Suprapubic skin (tissue), 4 donors: ENCODE data around the gene DSTYK. TPM values are rescaled to one million over a fixed set of nuclear protein-coding genes. Genes with fewer than 3 reads are reported as not detected.

Experiments
- DNase-seq, 2 donors: peaks; one replicate each; pipeline ENCODE4 v3.0.0-alpha.2; 2019; ENCODE audit warnings: low spot score in 2 of 2
- H3K27ac ChIP-seq: fragments of 200-600 bp; sonication (generic); one replicate; pipeline ENCODE4 v1.5.1; 2019
- H3K27me3 ChIP-seq: fragments of 200-600 bp; sonication (generic); one replicate; pipeline ENCODE4 v1.5.1; 2019
- H3K36me3 ChIP-seq: fragments of 200-600 bp; sonication (generic); one replicate; pipeline ENCODE4 v1.5.1; 2019
- H3K4me1 ChIP-seq: fragments of 200-600 bp; sonication (generic); one replicate; pipeline ENCODE4 v1.5.1; 2019
- H3K4me3 ChIP-seq: fragments of 200-600 bp; sonication (generic); one replicate; pipeline ENCODE4 v1.5.1; 2019; ENCODE audit warnings: mild to moderate bottlenecking
- H3K9me3 ChIP-seq: fragments of 200-600 bp; sonication (generic); one replicate; pipeline ENCODE4 v1.5.1; 2019
- EP300 ChIP-seq: sonication (generic); formaldehyde crosslinking; IDR thresholded peaks from one replicate; pipeline ENCODE4 v1.6.1; 2017; ENCODE audit warnings: antibody characterized with exemption
- POLR2A ChIP-seq, 2 donors: fragments of 450-650 bp; IDR thresholded peaks; one replicate each; pipeline ENCODE4 v1.6.1; 2017; ENCODE audit warnings: antibody characterized with exemption in 2 of 2, mild to moderate bottlenecking in 2 of 2, moderate library complexity in 2 of 2
- POLR2AphosphoS5 ChIP-seq, 3 donors: sonication (generic); formaldehyde crosslinking; IDR thresholded peaks; one replicate each; pipeline ENCODE4 v1.6.1; 2017; ENCODE audit warnings: antibody characterized with exemption in 3 of 3
- WGBS: methylation state at CpG from one replicate; pipeline ENCODE4 v1.1.5; 2018; 5-methylcytosine and 5-hydroxymethylcytosine counted together
- total RNA-seq, 4 donors: library from RNA; depleted of rRNA; stranded (reverse); fragments of >200 nt; gene quantifications; one replicate each; pipeline ENCODE4 v1.1.0, GENCODE V29; 2016
- TF ChIP-seq, protein P1 (sequence below), 2 donors: fragments of 200-600 bp in 1 of 2; fragments of 450-650 bp in 1 of 2; sonication (generic) in 1 of 2; IDR thresholded peaks; one replicate each; pipeline ENCODE4 v1.5.1; 2016 to 2019; ENCODE audit warnings: antibody characterized with exemption in 2 of 2, mild to moderate bottlenecking in 1 of 2, moderate library complexity in 1 of 2

DSTYK gene
- total RNA-seq, 4 donors from 2014 or later = 12.3 to 19.5 (median 17.4) TPM

DNA sequence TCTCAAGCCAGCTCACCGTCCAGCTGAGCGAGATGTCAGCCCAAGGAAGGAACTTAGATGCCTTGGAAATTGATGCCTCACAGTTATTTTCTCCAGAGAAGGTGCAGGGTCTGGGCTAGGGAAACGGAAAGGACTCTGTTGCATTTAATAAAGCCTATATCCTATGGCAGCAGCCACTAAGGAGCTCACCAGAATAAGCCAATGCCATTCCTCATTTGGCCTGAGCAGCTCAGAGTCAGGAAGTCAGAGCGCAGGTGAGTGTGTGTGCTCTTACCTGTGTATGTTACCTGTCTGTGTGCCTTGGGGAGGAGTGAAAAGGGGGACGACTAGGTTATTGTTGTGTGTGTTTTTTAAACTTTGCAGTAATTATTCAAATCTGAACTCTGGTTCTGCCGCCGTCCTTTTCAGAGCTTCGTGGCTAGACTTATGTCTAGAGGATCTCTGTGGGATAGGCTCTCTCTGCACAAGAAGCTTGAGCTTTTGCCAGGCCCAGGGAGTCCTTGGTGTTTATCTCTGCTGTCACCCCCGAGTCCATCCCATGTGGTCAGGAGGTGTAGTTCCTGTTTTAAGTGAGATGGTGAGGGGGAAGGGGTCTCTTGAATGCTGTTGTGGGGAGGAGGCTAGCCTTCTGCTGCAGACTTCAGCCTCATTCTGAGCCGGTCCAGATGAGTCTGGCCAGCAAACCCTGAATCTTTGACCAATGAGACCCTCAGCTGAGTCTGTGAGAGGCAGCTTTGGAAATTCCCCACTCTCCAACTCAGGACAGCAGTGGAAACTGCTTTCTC lies 18.6 kb upstream of the DSTYK start:
- DNase-seq = peak in 1 of 2 donors; percentile 54
- H3K4me3 ChIP-seq = peak overlapping the region; percentile 54
- peaks cover 47% of the 10 kb centered on the region for H3K4me1 ChIP-seq
- H3K27ac ChIP-seq = no peak overlapping the region
- H3K9me3 ChIP-seq = no peaks in the 10 kb centered on the region
- H3K27me3 ChIP-seq = no peaks in the 10 kb centered on the region
- TF ChIP-seq POLR2AphosphoS5 (IDR thresholded peaks at IDR 0.05) (no peak), POLR2A (IDR thresholded peaks at IDR 0.05) (no peak), EP300 (no peak)
- TF ChIP-seq, protein P1, sequence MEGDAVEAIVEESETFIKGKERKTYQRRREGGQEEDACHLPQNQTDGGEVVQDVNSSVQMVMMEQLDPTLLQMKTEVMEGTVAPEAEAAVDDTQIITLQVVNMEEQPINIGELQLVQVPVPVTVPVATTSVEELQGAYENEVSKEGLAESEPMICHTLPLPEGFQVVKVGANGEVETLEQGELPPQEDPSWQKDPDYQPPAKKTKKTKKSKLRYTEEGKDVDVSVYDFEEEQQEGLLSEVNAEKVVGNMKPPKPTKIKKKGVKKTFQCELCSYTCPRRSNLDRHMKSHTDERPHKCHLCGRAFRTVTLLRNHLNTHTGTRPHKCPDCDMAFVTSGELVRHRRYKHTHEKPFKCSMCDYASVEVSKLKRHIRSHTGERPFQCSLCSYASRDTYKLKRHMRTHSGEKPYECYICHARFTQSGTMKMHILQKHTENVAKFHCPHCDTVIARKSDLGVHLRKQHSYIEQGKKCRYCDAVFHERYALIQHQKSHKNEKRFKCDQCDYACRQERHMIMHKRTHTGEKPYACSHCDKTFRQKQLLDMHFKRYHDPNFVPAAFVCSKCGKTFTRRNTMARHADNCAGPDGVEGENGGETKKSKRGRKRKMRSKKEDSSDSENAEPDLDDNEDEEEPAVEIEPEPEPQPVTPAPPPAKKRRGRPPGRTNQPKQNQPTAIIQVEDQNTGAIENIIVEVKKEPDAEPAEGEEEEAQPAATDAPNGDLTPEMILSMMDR (IDR thresholded peaks at IDR 0.05) = no peak
- 48% methylated on average over 9 of the region's 10 CpGs for WGBS
- H3K36me3 ChIP-seq = no peaks in the 10 kb centered on the region

DNA sequence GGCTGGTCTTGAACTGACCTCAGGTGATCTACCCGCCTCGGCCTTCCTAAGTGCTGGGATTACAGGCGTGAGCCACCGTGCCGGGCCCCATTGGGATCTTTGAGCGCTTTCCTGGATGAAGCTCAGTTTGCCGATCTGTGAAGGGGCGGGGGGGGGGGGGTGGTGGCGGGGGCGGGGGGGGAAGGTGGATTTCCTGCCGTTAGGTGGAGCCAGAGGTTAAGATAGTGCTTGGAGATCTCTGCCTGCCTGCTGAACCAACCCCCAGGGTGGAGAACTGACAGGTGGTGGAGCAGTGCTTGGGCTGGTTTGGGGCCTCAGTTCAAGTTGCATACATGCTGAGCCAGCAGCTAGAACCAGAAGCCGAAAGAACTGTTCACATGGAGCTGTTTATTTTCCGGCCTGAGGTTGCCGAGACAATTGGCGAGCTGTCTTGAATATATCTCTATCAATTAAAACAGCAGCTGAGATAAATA lies 17.9 kb upstream of the DSTYK start:
- no peaks in the 10 kb centered on the region for H3K9me3 ChIP-seq
- peak in 1 of 2 donors; percentile 60 for DNase-seq

DNA sequence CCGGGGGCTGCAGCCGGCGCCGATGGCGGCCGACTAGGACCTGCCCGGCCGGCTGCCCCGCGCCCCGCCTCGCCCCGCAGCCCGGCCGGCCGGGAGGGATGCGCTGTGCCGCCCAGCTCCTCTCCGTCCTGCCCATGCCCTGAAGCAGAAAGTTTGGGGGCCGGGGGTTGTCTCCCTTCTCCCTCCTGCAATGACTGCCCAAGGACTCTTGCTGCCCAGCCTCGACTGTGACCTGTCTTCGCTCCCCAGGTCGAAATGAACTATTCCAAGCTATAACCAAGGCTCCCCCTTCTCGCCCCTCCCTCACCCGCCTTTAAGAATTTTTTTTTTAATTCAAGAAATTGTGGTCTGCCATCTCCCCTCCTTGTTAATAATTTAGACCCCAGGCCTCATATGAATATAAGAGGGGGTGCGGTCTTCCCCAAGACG lies 16.6 kb upstream of the DSTYK start:
- WGBS = under 1% methylated on average over 15 of the region's 27 CpGs
- Histone ChIP-seq H3K4me3 (peak overlapping the region; percentile 54), H3K9me3 (no peaks in the 10 kb centered on the region), H3K27ac (no peak overlapping the region), H3K4me1 (peaks cover 47% of the 10 kb centered on the region), H3K36me3 (no peaks in the 10 kb centered on the region), H3K27me3 (no peaks in the 10 kb centered on the region)
- TF ChIP-seq POLR2A (IDR thresholded peaks at IDR 0.05) = no peak
- TF ChIP-seq EP300 = no peak
- TF ChIP-seq, protein P1 (IDR thresholded peaks at IDR 0.05) = no peak
- no peak for TF ChIP-seq POLR2AphosphoS5 (IDR thresholded peaks at IDR 0.05)
- peak in 1 of 2 donors; percentile 44 for DNase-seq

More for the DNA sequence above, 17.9 kb upstream of the DSTYK start:
- WGBS = 2% methylated on average over 11 of the region's 15 CpGs
- Histone ChIP-seq H3K27me3 (no peaks in the 10 kb centered on the region), H3K4me1 (peaks cover 47% of the 10 kb centered on the region), H3K36me3 (no peaks in the 10 kb centered on the region), H3K27ac (no peak overlapping the region), H3K4me3 (peak overlapping the region; percentile 54)
- TF ChIP-seq POLR2A (IDR thresholded peaks at IDR 0.05) (no peak), EP300 (no peak), POLR2AphosphoS5 (IDR thresholded peaks at IDR 0.05) (no peak)
- TF ChIP-seq, protein P1 (IDR thresholded peaks at IDR 0.05) = peak in 1 of 2 donors; percentile 16

DNA sequence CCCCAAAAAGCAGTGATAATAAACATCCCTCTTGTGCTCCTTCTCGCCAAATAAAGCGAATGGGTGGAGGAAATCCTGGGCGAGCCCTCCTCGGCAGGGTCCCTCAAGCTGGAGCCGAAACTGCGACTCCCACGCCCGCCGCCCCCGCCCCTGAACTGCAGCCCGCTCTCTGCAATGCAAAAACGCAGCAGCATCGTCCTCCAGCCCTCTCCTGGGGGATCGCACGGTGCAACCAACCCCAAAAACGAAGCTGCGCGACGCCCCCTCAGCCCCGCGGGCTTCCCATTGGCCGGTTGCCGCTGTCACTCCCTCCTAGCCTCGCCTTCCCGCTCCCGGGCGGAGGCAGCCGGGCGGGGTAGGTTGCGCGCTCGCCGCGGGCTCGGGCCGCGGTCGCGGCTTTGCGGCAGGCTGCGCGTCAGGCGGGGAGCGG lies 16.1 kb upstream of the DSTYK start, which contains the start of gene TMCC2:
Gene TMCC2, plus strand, starts transcription at position 363 of the 430 bp plus-strand sequence. CDS start 619 bp downstream, outside the sequence.
- no peak for TF ChIP-seq POLR2AphosphoS5 (IDR thresholded peaks at IDR 0.05)
- TF ChIP-seq, protein P1 (IDR thresholded peaks at IDR 0.05) = no peak
- no peak for TF ChIP-seq POLR2A (IDR thresholded peaks at IDR 0.05)
- 0% methylated on average over 12 of the region's 44 CpGs for WGBS
- peak within 1 kb of the TSS; percentile 54 for H3K4me3 ChIP-seq

DNA sequence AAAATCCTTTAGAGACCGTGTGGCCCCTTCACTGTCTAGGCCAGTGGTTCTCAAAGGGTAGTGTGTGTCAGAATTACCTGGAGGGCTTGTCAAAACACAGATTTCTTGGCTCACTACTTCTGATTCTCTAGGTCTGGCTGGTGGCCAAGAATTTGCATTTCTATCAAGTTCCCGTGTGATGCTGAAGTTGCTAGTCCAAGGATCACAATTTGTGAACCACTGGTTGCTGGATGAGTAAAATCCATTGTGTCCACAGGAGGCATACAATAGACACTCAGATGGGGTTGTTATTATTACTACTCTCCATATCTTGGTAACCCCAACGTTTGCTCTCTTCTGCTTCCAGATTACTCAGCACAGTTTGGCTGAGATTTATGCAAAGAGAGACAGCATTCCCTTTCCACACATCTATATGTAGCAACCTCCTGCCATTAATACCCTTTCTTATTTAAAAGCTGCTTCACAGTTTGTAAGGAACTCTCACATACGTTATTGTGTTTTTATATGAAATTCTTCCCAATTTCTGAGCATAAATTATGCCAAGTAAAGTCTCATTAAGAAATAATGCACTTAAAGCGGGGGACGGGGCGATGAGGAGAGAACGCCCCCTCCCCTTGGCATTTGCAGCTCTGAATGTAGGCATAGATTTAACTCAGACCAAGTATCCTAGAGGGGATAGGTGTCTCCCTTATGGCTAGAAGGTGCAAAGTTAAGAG lies 15.5 kb upstream of the DSTYK start:
- H3K27ac ChIP-seq = peak overlapping the region; percentile 34
- 13% methylated on average over 8 of the region's 8 CpGs for WGBS
- peaks cover 47% of the 10 kb centered on the region for H3K4me1 ChIP-seq
- no peaks in the 10 kb centered on the region for H3K9me3 ChIP-seq
- no peak for DNase-seq
- TF ChIP-seq EP300 (no peak), POLR2A (IDR thresholded peaks at IDR 0.05) (no peak), POLR2AphosphoS5 (IDR thresholded peaks at IDR 0.05) (no peak)
- TF ChIP-seq, protein P1 (IDR thresholded peaks at IDR 0.05) = no peak
- peak overlapping the region; percentile 54 for H3K4me3 ChIP-seq
- no peaks in the 10 kb centered on the region for H3K36me3 ChIP-seq
- H3K27me3 ChIP-seq = no peaks in the 10 kb centered on the region

More for the DNA sequence above, 16.1 kb upstream of the DSTYK start, which contains the start of gene TMCC2:
- Histone ChIP-seq H3K36me3 (no peaks in the 10 kb centered on the region), H3K27me3 (no peaks in the 10 kb centered on the region), H3K9me3 (no peaks in the 10 kb centered on the region), H3K4me1 (peaks cover 47% of the 10 kb centered on the region), H3K27ac (peak within 1 kb of the TSS; percentile 34)
- peak; percentile 91 to 93 for DNase-seq
